RPMI7951 (cell line): ENCODE results near the gene MTHFD2L. TPM values are rescaled to one million over a fixed set of nuclear protein-coding genes. Genes with fewer than 3 reads are reported as not detected.

Experiments
- DNase-seq: peaks from one replicate; pipeline ENCODE4 v3.0.0-alpha.2; 2012; ENCODE audit warnings: low read depth
- total RNA-seq: library from RNA; depleted of rRNA; stranded (reverse); fragments of >200 nt; shearing (Covaris generic); gene quantifications from 2 replicates; pipeline ENCODE4 v1.2.3, GENCODE V29; 2014

The MTHFD2L gene
- total RNA-seq, 1 experiment from 2014 or later = 11.9 TPM

DNA sequence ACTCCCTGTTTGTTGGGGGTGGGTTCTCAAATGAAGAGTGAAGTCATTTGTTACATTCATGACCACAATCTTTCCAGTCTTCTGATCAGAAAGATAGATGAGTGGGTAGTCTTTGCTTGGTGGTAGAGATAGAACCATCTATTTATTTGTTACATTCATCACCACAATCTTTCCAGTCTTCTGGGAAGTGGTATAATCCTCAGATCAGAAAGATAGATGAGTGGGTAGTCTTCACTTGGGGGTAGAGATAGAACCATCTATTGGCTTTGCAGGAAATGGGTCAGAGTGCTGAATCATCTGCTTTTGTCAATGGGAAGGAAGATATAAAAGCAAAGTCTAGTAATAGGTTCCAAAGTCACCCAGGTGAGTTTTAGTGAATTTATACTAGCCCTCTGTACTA lies 86.1 kb downstream of the MTHFD2L start:
- DNase-seq = no peak

DNA sequence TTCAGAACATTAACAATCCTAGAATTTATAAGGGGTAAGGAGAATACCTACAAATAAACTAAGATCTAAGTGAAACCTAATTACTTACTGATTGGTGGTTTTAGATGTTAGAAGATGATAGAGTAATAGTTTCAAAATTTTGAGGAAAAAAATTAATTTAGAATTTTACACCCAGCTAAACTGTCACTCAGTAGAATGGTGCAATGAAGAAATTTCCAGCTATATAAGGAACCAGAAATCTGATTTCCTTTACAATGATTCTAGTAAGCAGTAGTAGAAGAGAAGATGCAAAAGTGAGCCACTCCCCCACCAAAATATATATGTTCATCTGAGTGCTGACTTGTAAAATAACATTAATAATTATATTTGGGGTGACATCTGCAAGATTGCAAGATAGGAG lies 95.0 kb downstream of the MTHFD2L start:
- no peak for DNase-seq

DNA sequence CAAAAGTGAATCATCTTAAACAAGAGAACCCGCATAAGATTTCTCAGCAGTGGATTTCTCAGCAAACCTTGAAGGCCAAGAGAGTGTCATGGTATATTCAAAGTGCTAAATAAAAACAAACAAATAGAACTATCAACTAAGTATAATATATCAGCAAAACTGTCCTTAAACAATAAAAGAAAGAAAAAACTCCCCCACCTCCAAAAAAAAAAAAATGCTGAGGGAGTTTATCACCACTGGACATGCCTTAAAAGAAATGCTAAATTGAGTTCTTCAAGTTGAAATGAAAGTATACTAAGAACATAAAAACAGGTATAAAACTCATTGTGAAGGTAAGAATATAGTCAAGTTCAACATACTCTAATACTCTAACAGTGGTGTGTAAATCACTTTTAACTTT lies 96.5 kb downstream of the MTHFD2L start:
- DNase-seq = no peak

DNA sequence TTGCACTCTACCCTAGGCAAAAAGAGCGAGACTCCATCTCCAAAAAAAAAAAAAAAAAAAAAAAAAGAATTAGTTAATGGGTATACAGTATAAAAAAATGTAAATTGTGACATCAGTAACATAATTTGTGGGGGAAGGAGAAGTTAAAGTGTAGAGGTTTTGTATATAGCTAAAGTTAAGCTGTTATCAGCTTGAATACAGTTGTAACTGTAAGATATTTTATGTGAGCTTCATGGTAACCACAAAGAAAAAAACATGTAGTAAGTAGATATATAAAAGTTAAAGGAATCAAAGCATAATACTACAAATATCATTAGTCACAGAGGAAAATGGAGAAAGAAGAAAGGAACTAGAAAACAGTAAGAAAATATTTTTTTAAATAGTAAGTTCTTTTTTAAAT lies 97.2 kb downstream of the MTHFD2L start:
- no peak for DNase-seq

DNA sequence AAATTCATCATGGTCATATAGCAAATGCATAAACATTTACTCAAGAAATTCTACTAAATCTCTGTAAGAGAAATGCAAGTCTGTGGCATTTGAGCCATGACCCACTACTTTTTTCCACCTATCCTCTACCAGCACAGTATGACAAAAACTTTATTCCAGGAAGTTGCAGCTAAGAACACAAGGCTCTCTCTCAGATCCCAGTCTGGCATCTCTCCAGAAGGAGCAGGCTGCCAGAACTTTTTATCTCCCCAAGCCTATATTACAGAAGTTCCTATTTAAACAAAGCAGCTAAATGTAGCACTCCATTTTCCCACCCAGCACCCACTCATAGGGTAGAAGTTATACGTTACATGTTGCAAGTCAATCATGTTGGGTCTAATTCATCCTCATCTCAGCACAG lies 101.0 kb downstream of the MTHFD2L start:
- DNase-seq = peak; percentile 11

DNA sequence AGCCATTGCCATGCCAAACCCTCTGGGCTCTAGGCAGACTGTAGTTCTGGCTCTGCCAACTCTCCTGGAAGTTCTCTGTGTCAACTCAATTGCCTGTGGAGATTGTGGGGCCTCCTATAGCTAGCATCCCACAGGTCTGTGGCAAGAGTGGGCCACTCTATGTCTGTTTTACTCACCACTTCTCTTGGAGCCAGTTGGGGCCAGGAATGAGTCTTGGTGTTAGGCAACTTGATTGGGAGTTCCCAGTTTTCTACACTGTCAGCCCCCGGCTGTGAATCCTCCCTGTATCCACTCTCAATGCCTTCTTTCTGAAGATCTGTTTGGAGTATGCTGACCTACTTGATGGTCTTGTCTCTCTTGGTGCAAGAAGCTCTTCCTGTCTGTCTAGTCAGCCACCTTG lies 102.1 kb downstream of the MTHFD2L start:
- DNase-seq = no peak

DNA sequence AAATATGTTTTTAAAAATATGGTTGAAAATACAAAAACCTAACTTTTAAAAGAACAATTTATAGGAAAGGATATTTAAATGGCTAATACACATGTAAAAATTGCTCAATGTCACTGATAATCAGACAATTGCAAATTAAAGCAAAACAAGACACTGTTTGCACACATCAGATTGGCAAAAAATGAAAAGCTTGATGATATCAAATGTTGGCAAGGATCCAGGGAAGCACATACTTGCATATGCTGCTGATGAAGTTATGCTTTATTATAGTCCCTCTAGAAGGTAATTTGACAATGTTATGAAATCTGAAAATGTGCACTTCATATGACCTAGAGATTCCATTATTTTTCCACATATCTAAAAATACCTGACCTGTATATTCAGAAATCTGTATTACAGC lies 104.6 kb downstream of the MTHFD2L start:
- no peak for DNase-seq

DNA sequence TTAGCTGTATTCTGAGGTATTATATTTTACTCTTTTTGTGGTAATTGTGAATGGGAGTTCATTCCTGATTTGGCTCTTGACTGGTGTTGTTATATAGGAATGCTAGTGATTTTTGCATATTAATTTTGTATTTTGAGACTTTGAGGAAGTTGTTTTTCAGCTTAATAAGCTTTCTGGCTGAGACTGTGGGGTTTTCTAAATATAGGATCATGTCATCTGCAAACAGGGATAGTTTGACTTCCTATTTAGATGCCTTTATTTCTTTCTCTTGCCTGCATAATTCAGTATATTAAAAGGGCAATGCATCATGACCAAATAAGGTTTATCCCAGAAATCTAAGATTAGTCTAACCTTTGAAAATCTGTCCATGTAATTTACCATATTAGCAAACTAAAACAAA lies 105.6 kb downstream of the MTHFD2L start:
- DNase-seq = no peak

DNA sequence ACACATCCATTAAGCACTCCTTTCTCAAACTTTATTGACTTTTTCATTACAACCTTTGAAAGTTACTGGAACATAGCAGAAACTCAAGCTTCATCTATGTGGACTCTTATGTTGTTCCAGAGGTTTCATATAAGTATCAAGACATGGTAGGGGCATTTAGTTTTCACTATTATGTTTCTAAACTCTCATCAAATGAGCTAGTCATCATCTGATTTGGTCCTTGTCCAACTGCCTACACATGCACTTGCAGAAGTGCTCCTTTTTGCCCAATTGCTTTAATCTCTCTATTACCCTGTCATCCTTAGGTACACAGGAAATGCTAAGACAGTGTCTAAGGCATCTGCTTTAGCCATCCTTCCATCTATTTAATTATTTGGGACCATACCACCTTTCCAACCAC lies 108.2 kb downstream of the MTHFD2L start:
- DNase-seq = no peak

DNA sequence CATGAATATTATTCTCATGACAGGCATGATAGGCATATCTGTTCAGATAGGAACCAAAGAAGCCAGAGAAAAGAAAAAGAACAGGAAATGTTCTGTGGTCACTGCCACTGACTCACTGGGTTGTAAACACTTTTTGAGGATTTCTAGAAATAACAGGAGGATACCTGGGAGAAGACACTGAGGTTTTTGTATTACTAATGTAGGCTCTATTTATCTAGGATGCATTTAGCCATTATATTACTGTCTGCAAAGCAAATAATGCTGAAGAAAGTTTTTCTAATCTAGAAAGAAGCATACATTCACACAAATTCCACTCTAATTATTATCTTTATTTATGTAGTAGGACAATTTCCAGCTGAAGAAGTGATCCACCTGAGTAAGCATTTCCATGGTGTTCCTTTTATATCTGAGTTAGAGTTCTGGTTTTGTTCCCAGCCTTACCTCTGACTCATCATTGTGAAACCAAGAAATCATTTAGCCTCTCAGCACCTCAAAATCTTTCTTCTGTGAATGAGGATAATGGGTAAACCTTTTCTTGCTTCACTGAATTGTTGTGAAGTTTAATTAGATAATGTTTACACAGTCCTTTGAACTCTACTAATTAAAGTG lies 110.2 kb downstream of the MTHFD2L start:
- peak; percentile 68 for DNase-seq

DNA sequence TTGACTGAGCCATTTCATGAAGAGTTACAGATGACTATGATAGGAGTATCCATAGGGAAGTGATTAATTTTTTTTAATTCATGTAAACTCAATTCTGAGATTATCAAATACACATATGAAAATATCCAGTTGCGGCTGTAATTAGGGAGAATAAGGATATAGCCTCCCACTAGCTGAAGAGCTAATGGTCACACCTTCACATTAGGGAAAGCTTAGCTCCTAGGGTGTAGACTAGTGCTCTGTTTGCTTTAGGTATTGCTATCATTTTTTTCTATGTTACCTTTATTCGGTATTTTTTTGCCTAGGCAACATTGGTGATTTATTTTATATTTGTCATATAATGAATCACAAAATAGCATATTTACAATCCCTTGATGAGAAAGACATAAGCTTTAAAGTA lies 110.7 kb downstream of the MTHFD2L start:
- no peak for DNase-seq

DNA sequence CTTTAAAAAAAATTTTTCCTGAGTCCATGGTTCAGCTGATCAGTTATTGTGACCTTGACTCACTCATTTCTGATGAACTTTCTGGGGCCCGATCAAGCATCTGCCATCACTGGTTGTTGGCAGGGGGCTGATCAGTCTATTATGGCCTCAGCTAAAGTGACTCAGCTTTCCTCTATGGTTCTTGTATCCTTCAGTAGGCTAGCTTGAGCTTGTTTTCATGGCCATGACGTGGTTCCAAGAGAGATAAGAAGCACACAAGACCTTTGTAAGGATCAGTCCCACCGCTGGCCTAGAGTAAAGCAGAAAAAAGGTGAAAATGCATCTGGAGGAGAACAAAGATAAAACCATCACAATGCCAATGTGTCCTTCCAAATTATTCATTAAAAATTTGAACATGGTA lies 120.6 kb downstream of the MTHFD2L start:
- DNase-seq = no peak

DNA sequence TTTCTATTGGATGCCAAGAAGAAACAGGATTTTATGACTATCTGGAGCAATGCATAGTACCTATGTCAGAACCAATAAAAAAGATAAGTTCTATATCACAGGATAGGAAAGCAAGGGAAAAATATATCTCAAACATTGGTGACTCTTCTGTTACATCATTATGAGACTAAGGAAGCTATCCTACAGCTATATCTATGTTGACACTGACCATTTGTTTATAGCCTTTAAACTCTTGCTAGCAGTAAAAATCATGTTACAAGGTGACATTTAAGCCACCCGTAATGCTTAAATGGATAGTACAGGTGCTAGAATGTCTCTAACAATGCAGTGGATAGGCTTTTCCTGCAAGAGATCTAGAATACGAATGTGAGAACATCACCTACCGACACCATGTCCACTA lies 121.8 kb downstream of the MTHFD2L start:
- DNase-seq = no peak

DNA sequence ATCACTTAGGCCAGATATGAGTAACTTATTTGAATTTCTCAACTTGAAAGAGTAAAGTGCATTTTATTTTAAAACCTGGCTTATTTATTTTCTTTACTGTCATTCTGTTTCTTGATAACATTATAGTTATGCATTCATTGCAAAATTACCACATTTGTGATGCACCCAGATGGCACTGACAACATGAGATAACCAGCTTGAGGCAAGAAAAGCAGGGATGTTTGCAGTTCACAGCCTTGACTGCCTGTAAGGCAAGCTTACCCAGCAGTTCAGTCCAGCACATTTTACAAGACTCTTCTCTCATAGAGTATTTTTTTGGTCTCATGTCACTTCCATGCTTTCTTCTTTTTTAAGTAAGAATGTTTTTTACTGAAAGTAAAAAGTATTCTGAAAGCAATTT lies 125.0 kb downstream of the MTHFD2L start:
- no peak for DNase-seq

DNA sequence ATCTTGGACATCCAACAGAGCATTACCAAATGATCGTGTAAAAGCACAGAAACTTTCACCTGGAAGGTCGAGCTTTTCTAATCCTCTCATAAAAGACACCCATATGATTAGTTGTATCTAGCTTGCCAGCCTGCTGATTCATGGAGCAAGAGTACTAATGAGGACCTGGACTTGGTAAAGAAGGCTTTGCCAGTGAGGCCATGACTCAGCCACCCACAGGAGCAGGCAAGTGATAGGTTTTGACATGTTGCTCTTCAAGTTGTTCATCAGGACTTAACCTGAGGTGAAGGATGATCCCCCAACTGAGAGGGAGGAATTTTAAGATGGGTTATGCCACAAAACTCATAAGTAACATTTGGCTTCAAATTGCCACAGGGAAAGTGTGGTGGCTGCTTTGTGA lies 125.7 kb downstream of the MTHFD2L start:
- peak; percentile 87 for DNase-seq

DNA sequence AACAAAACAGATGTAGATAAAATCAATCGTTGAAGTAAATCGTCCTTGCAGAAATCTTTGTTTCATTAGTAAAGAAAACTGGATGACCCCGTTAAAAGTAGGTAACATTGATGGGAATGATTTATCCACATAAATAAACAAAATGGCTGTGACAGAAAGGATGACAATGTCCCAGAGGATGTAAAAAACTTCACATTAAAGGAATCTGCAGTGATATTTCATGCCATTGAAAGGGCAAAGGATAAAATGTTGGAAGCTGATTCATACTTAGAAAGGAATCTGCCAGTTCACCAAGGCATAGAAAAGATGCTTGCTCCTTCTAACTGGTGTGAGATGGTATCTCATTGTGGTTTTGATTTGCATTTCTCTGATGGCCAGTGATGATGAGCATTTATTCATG lies 126.1 kb downstream of the MTHFD2L start:
- DNase-seq = peak; percentile 86

DNA sequence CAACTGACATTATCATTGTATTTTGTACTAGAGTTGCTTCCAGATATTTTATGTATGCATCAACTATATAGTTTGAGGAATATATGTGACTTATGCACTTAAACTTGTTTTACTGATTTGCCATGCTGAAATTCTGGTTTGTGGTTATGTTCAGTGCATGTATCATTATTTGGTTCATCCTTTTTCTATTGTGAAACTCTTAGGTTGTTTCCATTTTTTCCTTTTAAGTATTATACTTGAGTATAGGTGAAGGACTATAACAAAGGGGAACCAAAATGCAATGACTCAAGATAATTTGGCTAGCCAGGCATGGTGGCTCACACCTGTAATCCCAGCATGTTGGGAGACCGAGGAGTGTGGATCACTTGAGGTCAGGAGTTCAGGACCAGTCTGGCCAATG lies 129.2 kb downstream of the MTHFD2L start:
- DNase-seq = no peak

DNA sequence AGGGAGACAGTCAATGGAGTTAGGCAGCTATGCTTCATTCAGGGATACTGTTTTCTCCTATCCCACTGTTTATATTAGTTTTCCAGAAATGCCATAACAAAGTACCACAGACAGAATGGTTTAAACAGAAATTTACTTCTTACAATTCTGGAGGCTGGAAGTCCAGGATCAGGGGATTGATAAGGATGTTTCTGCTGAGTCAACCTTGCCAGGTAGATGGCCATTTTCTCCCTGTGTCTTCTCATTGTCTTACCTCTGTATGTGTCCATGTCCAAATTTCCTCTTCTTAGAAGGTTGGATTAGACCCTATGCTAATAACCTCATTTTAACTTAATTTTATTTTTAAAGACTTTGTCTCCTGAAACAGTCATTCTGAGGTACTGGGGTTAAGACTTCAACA lies 129.9 kb downstream of the MTHFD2L start:
- no peak for DNase-seq

DNA sequence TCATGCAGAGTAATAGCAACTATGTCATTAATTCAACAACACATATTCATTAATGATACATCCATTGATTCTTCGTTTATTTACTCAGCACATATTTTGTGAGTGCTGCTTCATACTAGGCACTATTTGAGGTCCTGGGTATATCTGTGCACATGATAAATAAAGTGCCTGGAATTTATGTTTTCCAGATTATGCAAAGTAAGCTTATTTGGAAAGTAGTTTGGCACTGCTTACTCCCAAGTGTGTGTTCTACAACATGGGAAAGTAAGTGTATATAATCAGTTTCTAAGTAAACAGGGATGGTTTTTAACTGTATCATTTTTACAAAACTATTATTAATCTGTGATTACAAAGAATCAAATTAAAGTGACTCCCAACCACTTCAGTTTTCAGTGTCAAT lies 133.6 kb downstream of the MTHFD2L start:
- DNase-seq = no peak

DNA sequence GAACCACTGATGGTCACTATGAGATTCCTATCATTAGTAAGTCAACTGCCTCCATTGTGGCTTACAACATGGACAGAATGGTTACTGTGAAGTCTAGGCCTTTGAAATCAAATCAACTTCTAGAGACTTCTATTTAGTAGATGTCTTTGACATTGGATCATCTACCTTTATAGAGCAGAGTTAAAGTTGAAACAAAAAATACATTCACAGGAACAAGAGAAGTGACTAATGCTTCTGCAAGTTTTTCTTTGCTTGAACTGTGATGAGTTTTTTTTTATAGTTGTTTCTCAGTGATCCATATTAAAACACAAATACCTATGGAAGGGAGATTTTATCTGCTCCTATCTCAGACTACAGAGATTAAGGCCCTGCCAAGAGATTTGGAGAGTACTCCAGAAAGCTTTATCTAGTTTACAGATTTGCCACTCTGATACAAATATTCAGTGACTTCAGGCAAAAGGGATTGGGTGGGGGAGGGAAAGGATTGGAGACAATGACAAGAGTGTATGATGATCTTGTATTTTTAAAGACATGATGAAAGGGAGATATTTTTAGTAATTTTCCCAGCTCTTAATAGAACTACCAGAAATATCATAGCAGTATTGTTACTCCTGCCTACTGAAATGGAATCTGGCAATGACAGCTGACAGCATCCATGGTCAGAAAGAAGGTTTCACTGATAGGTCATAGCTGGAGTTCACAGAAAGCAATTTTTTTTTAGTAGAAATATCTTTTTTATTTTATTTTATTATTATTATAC lies 134.4 kb downstream of the MTHFD2L start:
- DNase-seq = no peak

DNA sequence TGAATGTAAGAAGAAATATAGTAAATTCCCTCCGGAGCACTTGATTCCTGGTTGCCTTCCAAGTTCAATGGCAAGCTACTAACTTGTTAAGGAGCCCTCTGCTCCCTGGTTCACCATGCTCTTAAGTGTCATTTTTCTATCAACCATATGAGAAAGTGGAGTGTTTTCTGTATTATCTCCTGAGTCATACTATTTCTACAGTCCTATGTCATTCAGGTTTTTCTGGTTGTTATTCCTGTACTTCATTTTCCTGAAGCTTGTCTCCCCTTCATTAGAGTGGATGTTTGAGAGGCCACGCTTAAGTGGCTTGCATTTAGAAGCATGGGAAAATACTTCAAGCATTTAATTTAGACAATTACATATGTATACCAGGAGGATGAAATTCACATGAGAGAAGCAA lies 135.6 kb downstream of the MTHFD2L start:
- DNase-seq = no peak

DNA sequence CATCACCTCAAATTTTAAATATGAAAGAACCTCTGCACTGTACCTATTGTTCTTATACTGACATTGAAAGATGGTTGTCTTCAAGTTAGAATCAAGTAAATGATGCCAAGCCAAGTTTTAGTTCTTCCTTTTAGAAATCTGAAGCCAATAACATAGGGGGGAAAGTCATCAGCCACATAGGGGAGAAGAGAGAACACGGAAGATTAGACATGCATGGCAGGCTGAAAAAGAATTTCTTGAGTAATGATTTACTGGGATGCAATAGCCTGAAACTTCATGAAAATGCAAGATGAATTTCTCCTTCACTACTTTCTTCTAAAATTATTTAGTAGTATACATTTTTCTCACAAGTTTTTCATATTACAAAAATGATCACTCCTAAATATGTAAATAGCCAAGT lies 136.8 kb downstream of the MTHFD2L start:
- DNase-seq = no peak

DNA sequence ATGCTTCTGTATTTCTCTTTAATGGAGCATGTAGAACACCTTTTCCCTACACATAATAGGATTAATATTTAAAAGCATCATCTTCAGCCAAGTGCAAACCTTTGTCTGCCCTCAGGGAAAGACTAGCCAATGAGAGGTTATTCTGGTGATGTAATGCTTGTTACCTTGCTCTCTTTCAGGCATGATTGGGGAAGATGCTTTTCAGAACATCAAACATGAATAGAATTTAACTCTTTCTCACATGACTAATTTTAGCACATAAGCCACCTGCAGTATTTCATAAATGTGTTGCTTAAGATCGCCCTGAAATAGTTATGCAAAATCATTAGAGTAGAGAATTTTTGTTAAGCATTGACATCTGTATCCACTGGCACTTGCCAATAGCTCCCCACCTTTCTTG lies 139.6 kb downstream of the MTHFD2L start:
- DNase-seq = no peak

DNA sequence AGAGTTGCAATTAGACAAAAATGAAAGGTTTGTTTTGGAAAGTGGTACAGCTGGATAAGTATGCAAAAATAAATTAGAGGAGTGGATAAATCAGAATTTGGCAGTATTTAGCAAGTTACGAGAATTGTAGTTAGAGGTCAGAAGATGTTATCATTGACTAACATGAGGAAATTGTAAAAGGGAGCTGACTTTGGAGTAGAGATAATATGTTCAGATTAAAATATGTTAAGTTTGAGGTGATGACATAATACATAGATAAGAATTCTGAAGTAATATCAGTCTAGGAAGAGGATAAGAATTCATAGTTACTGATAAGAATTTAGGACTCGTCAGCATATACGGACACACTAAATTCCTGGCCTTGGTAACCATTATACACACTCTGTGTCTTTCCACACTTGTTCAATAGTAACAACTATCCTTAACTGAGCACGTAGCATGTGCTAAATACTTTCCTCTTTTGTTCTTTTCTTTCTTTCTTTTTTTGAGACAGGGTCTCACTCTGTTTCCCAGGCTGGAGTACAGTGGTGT lies 146.2 kb downstream of the MTHFD2L start:
- no peak for DNase-seq
